K562 (cell line): Measurements from ENCODE around the gene ILF2. TPM values are rescaled to one million over a fixed set of nuclear protein-coding genes. Genes with fewer than 3 reads are reported as not detected.
A peak's percentile ranks its signal among the peaks of the same experiment; 100 is the strongest.

ENCODE experiments used
- CREM ChIP-seq: IDR thresholded peaks from 2 replicates; pipeline ENCODE4 v1.6.1; 2014; ENCODE audit warnings: antibody characterized with exemption, low read depth
- CTCF ChIP-seq, 3 experiments: IDR thresholded peaks in 2 of 3; conservative IDR thresholded peaks in 1 of 3; 2 replicates each; pipeline ENCODE4 v1.5.1; 2011 to 2012; ENCODE audit warnings: low read length in 3 of 3, mild to moderate bottlenecking in 3 of 3, control low read depth in 2 of 3, improper control_type of control experiment in 1 of 3, inconsistent platforms in 1 of 3, low read depth in 1 of 3, mixed read lengths in 1 of 3, moderate library complexity in 1 of 3; ENCODE audit not compliant: insufficient read depth in 2 of 3
- HDAC1 ChIP-seq, 2 experiments: fragments of 450-650 bp; IDR thresholded peaks; 2 replicates each; pipeline ENCODE4 v1.6.1; 2016 to 2017; ENCODE audit warnings: inconsistent platforms in 1 of 2, mild to moderate bottlenecking in 1 of 2, moderate library complexity in 1 of 2
- MTA3 ChIP-seq: fragments of 450-650 bp; formaldehyde crosslinking; IDR thresholded peaks from 2 replicates; pipeline ENCODE4 v1.6.1; 2017; ENCODE audit warnings: mild to moderate bottlenecking, borderline replicate concordance
- RB1 ChIP-seq: fragments of 450-650 bp; IDR thresholded peaks from 2 replicates; pipeline ENCODE4 v1.6.1; 2017; ENCODE audit warnings: low read depth, mild to moderate bottlenecking
- TAF15 ChIP-seq: fragments of 200-400 bp; formaldehyde crosslinking; IDR thresholded peaks from 2 replicates; pipeline ENCODE4 v1.6.1; 2017; ENCODE audit warnings: mild to moderate bottlenecking, low read depth, low read length, moderate library complexity
- VEZF1 ChIP-seq: fragments of 200-800 bp; sonication (Bioruptor generic); IDR thresholded peaks from 2 replicates; pipeline ENCODE4 v1.6.1; 2017; ENCODE audit warnings: missing genetic modification characterization, missing compliant biosample characterization
- ZNF143 ChIP-seq: sonication (generic); formaldehyde crosslinking; IDR thresholded peaks from 2 replicates; pipeline ENCODE4 v1.9.0; 2022; ENCODE audit warnings: mild to moderate bottlenecking, missing genetic modification reagents
- polyA plus RNA-seq, 8 experiments: library from polyadenylated mRNA; depleted of rRNA in 4 of 8; stranded (reverse) in 5 of 8; unstranded in 3 of 8; fragments of >200 nt; fragmentation: Nextera tagmentation in 2 of 8; fragmentation: Illumina TruSeq in 1 of 8; extraction: Ambion mirVana in 2 of 8; extraction: Trizol in 1 of 8; gene quantifications; 2 replicates each; pipeline versions ENCODE4 v1.2.1 to v1.2.3, GENCODE V29; 2011 to 2014; ENCODE audit warnings: inconsistent platforms in 1 of 8, missing spikeins in 1 of 8
- total RNA-seq, 7 experiments: library from RNA; depleted of rRNA in 6 of 7; stranded (reverse); fragments of >200 nt in 6 of 7; fragmentation: Illumina TruSeq in 2 of 7; extraction: Trizol in 2 of 7; gene quantifications; 2 replicates each; pipeline versions ENCODE4 v1.2.1 to v1.2.3, GENCODE V29; 2011 to 2021; ENCODE audit warnings: low replicate concordance in 1 of 7
- TF ChIP-seq, protein P1 (sequence below), 2 experiments: fragments of 450-650 bp; formaldehyde crosslinking in 1 of 2; IDR thresholded peaks; 2 replicates each; pipeline versions ENCODE4 v1.4.0 to v1.6.1; 2014 to 2020; ENCODE audit warnings: mild to moderate bottlenecking in 2 of 2, borderline replicate concordance in 1 of 2, low read depth in 1 of 2
- TF ChIP-seq, protein P2 (sequence below): IDR thresholded peaks from 2 replicates; pipeline ENCODE4 v1.6.1; 2016; ENCODE audit warnings: missing genetic modification characterization, missing compliant biosample characterization
- TF ChIP-seq, protein P3 (sequence below): fragments of 450-650 bp; formaldehyde crosslinking; IDR thresholded peaks from 2 replicates; pipeline ENCODE4 v1.4.0; 2020; ENCODE audit warnings: mild to moderate bottlenecking, moderate library complexity

The ILF2 gene
- total and polyA plus RNA-seq, 9 of the 15 experiments (the other 6 are each of a cell fraction or from before 2014, with no cell fraction given), result 282 to 726 (median 474) TPM

DNA sequence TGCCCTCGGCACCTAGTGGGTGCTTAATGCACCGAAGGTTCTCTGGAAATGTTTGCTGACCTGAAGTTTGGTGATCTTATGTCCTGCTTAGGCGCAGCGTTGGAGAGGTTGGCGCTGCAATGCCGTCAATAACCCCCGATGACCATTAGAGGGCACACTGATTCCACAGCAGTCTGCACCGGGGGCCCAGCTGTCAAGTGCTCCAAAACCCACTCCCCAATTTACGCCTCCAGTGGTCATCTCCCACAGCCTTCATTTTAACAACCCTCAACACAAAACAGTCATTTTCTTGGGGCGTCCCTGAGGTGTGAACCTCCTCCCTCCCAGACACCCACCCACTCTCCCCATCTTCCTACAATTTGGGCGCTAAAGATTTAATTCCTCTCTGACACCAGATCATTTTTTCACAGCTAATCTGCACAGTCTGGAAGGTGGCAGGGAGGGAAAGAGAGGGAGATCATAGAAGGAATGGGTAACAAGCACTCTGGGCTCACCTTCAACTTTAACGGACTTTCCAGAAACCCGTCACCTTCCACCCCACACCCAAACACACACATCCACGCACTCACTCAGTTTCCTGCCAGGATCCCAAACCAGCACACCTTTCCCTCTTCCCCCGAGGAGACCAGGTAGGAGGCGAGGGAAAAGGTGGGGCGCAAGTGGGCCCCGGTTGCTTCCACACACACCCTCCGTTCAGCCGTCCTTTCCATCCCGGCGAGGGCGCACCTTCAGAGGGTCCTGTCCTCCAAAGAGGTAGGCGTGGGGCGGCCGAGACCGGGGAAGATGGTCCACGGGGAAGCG lies 7.1 kb upstream of the ILF2 start (continued):
- TF ChIP-seq, protein P1, sequence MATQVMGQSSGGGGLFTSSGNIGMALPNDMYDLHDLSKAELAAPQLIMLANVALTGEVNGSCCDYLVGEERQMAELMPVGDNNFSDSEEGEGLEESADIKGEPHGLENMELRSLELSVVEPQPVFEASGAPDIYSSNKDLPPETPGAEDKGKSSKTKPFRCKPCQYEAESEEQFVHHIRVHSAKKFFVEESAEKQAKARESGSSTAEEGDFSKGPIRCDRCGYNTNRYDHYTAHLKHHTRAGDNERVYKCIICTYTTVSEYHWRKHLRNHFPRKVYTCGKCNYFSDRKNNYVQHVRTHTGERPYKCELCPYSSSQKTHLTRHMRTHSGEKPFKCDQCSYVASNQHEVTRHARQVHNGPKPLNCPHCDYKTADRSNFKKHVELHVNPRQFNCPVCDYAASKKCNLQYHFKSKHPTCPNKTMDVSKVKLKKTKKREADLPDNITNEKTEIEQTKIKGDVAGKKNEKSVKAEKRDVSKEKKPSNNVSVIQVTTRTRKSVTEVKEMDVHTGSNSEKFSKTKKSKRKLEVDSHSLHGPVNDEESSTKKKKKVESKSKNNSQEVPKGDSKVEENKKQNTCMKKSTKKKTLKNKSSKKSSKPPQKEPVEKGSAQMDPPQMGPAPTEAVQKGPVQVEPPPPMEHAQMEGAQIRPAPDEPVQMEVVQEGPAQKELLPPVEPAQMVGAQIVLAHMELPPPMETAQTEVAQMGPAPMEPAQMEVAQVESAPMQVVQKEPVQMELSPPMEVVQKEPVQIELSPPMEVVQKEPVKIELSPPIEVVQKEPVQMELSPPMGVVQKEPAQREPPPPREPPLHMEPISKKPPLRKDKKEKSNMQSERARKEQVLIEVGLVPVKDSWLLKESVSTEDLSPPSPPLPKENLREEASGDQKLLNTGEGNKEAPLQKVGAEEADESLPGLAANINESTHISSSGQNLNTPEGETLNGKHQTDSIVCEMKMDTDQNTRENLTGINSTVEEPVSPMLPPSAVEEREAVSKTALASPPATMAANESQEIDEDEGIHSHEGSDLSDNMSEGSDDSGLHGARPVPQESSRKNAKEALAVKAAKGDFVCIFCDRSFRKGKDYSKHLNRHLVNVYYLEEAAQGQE (IDR thresholded peaks at IDR 0.05; ENCODE audit: borderline replicate concordance), result peak; percentile 85
- TF ChIP-seq, protein P1 (CRISPR knock-in tag; IDR thresholded peaks at IDR 0.05; ENCODE audit: low read depth), result no peak
- 0 out of 2 replicates have a peak, but pooled peaks have one; percentile 17 for TF ChIP-seq VEZF1 (CRISPR knock-in tag)
- peak; percentile 60; the same call in 1 of the 2 replicates for TF ChIP-seq RB1
- TF ChIP-seq, protein P2, sequence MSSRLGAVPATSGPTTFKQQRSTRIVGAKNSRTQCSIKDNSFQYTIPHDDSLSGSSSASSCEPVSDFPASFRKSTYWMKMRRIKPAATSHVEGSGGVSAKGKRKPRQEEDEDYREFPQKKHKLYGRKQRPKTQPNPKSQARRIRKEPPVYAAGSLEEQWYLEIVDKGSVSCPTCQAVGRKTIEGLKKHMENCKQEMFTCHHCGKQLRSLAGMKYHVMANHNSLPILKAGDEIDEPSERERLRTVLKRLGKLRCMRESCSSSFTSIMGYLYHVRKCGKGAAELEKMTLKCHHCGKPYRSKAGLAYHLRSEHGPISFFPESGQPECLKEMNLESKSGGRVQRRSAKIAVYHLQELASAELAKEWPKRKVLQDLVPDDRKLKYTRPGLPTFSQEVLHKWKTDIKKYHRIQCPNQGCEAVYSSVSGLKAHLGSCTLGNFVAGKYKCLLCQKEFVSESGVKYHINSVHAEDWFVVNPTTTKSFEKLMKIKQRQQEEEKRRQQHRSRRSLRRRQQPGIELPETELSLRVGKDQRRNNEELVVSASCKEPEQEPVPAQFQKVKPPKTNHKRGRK (tag), result no peak
- TF ChIP-seq CTCF (IDR thresholded peaks at IDR 0.05 in 2 of 3, conservative IDR thresholded peaks at IDR 0.05 in 1 of 3; ENCODE audit: insufficient read depth in 2 of 3, low read depth in 1 of 3, low read length in 3 of 3), result peak; percentile 91 to 95 (median 93)
- TF ChIP-seq ZNF143 (CRISPR knock-in tag), result no peak
- TF ChIP-seq MTA3, result no peak
- no peak for TF ChIP-seq TAF15
- TF ChIP-seq, protein P3, sequence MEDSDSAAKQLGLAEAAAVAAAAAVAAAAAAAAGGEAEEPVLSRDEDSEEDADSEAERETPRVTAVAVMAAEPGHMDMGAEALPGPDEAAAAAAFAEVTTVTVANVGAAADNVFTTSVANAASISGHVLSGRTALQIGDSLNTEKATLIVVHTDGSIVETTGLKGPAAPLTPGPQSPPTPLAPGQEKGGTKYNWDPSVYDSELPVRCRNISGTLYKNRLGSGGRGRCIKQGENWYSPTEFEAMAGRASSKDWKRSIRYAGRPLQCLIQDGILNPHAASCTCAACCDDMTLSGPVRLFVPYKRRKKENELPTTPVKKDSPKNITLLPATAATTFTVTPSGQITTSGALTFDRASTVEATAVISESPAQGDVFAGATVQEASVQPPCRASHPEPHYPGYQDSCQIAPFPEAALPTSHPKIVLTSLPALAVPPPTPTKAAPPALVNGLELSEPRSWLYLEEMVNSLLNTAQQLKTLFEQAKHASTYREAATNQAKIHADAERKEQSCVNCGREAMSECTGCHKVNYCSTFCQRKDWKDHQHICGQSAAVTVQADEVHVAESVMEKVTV (CRISPR knock-in tag), result peak; percentile 86
- no peak for TF ChIP-seq HDAC1 (IDR thresholded peaks at IDR 0.05)
- TF ChIP-seq CREM, result peak; percentile 67
